Motor neuron (in vitro differentiated cells): Measurements from ENCODE around the gene INPP5D. TPM values are rescaled to one million over a fixed set of nuclear protein-coding genes. Genes with fewer than 3 reads are reported as not detected.

Experiments used
- ATAC-seq, 8 experiments: fragments of 200-7000 bp; cut with Tn5 transposase; replicated peaks in 6 of 8; 2 replicates each; pipeline ENCODE4 v1.8.0; 2021; ENCODE audit warnings: mild to moderate bottlenecking in 8 of 8, moderate library complexity in 8 of 8
- H3K27ac ChIP-seq, 2 donors: fragments of 250-450 bp; sonication (Bioruptor Pico); 2 replicates each; pipeline ENCODE4 v1.9.0; 2021; ENCODE audit warnings: antibody characterized with exemption in 2 of 2, mild to moderate bottlenecking in 2 of 2, moderate library complexity in 1 of 2
- H3K4me1 ChIP-seq, 2 donors: fragments of 250-450 bp; sonication (Bioruptor Pico); replicated peaks in 1 of 2; 2 replicates each; pipeline ENCODE4 v1.6.1; 2021; ENCODE audit warnings: antibody characterized with exemption in 2 of 2, mild to moderate bottlenecking in 2 of 2, moderate library complexity in 1 of 2
- H3K4me3 ChIP-seq, 5 donors: fragments of 250-450 bp; sonication (Bioruptor Pico); 2 replicates each; pipeline ENCODE4 v1.9.0; 2021; ENCODE audit warnings: antibody characterized with exemption in 5 of 5, mild to moderate bottlenecking in 5 of 5, moderate library complexity in 4 of 5
- WGBS, 10 experiments: fragments of 450-650 bp; shearing (Covaris generic); methylation state at CpG; one replicate each; pipeline ENCODE4 v1.0.0; 2022; 5-methylcytosine and 5-hydroxymethylcytosine counted together
- in situ Hi-C, 9 experiments: fragments of 400-800 bp; cut with MboI; loops; one replicate each; pipeline ENCODE4 v1.15.0; 2021; ENCODE audit warnings: low sequenced_read_pairs in 9 of 9, low pct_unique_long_range_greater_than_20kb in 2 of 9; ENCODE audit not compliant: unreplicated experiment in 9 of 9
- total RNA-seq, 8 experiments: library from RNA; unstranded; fragments of 300-600 nt; gene quantifications; 2 replicates each; pipeline versions ENCODE4 v1.2.3 to v1.2.4, GENCODE V29; 2022

Gene INPP5D
- total RNA-seq, 8 experiments from 2014 or later: 2.0 to 8.5 (median 3.8) TPM

DNA sequence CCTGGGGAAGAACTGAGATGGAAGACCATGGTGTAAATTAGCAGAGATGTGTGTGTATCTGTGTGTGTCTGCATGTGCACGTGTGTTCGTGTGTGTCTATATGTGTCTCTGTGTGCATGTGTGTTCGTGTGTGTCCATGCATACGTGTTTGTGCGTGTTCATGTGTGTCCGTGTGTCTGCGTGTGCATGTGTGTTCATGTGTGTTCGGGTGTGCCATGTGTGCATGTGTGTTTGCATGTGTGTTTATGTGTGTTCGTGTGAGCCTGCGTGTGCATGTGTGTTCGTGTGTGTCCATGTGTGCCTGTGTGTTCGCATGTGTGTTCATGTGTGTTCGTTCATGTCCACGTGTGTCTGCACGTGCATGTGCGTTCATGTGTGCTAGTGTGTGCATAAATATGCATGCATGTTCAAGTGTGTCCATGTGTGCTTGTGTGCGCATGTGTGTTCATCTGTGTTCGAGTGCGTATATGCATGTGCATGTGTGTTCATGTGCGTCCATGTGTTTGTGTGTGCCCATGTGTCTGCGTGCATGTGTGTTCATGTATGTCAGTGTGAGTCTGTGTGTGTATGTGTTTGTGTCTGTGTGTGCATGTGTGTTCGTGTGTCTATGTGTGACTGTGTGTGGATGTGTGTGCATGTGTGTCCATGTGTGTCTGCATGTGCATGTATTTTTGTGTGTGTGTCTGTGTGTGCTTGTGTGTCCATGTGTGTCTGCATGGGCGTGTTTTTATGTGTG, 24.5 kb upstream of the INPP5D start:
- Histone ChIP-seq H3K27ac (no peak overlapping the region), H3K4me1 (peaks cover 6% of the 10 kb centered on the region in 2 donors), H3K4me3 (no peak overlapping the region)
- WGBS, 10 experiments: 60 to 100% (median 95%) methylated on average over 1 to 10 of the region's 23 CpGs; no CpG with 5 or more reads in 3 of the 10 experiments
- in situ Hi-C loops: loop anchor here in 1 of 9 experiments (25.0 kb wide), 1 partner anchor 173 kb away; the partner anchor contains the start of gene SNORC
- ATAC-seq: no peak

DNA sequence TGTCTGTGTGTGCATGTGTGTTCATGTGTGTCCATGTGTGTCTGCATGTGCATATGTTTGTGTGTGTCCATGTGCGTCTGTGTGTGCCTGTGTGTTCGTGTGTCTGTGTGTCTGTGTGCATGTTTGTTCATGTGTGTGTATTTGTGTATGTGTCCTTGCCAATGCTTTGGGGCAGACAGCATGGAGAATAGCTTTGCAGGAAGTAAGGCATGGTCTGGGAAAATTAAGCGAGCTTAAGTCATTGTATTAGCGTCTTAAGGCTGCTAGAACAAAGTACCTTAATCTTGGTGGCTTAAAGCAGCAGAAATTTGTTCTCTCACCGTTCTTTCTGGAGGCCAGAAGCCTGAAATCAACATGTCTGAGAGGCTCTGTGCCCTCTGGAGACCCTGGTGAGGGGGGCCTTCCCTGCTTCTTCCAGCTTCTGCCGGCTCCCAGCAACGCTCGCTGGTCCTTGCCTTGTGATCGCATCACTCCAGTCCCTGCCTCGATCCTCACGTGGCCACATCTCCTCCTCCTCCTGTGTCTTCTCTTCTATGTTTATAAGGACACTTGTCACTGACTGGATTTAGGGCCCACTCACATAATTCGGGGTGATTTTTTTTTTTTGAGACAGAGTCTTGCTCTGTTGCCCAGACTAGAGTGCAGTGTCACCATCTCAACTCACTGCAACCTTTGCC, 23.8 kb upstream of the INPP5D start:
- in situ Hi-C loops: loop anchor here in 1 of 9 experiments (25.0 kb wide), 1 partner anchor 174 kb away; the partner anchor contains the start of gene SNORC

DNA sequence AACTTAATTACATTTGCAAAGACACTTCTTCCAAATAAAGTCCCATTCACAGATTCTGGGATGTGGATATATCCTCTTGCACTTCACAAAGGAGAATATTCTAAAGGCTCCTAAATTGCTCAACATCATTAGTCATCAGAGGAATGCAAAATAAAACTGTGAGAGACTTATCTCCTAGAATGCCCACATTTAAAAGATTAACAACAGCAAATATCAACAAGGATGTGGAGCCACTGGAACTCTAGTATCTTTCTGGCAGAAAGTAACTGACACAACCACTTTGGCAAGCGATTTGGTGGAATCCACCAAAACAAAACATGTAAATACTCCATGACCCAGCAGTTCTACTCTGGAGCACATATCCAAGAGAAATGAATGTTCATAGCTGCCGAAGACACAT, 23.1 kb upstream of the INPP5D start:
- 60 to 100% (median 89%) methylated on average over 1 to 2 of the region's 2 CpGs; no CpG with 5 or more reads in 2 of the 10 experiments for WGBS, 10 experiments
- Histone ChIP-seq H3K27ac (no peak overlapping the region), H3K4me1 (peaks cover 0 to under 1% of the 10 kb centered on the region in 2 donors), H3K4me3 (no peak overlapping the region)
- peak in 2 of 8 experiments; percentile 22 to 45 for ATAC-seq
- in situ Hi-C loops: loop anchor here in 1 of 9 experiments (25.0 kb wide), 1 partner anchor 175 kb away; the partner anchor contains the start of gene SNORC

More for the DNA sequence above, 23.8 kb upstream of the INPP5D start:
- Histone ChIP-seq H3K4me3 (no peak overlapping the region), H3K4me1 (peaks cover 2 to 6% of the 10 kb centered on the region in 2 donors), H3K27ac (no peak overlapping the region)
- ATAC-seq: no peak
- 50 to 100% (median 82%) methylated on average over 1 to 6 of the region's 12 CpGs for WGBS, 10 experiments

DNA sequence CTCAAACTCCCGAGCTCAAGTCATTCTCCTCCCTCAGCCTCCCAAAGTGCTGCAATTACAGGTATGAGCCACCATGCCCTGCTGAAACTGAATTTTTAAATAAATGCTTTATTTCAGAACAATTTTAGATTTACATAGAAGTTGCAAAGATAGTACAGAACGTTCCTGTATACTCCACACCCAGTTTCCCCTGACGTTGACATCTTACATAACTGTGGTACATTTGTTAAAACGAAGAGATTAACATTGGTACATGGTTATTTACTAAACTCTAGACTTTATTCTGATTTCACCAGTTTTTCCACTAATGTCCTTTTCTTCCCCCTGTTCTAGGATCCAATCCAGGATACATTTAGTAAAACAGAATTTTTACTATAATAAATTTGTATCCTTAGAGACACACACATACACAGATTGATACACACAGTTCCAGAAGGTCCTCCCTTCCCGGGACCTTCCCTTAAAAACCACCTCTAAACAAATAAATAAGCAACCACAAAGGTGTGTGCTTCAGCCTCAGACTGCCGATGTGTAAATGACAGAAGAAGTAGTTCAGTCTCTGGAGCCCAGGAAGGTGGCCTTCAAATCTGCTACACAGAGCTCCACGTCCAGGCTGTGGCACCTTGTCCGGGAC, 20.8 kb upstream of the INPP5D start:
- Histone ChIP-seq H3K27ac (no peak overlapping the region), H3K4me3 (no peak overlapping the region), H3K4me1 (no peaks in the 10 kb centered on the region)
- ATAC-seq: peak in 3 of 8 experiments; percentile 76 to 87 (median 85)
- in situ Hi-C loops: loop anchor here in 1 of 9 experiments (25.0 kb wide), 1 partner anchor 177 kb away; the partner anchor contains the start of gene SNORC
- WGBS, 10 experiments: 0 to 100% (median 59%) methylated on average over 1 to 7 of the region's 8 CpGs

DNA sequence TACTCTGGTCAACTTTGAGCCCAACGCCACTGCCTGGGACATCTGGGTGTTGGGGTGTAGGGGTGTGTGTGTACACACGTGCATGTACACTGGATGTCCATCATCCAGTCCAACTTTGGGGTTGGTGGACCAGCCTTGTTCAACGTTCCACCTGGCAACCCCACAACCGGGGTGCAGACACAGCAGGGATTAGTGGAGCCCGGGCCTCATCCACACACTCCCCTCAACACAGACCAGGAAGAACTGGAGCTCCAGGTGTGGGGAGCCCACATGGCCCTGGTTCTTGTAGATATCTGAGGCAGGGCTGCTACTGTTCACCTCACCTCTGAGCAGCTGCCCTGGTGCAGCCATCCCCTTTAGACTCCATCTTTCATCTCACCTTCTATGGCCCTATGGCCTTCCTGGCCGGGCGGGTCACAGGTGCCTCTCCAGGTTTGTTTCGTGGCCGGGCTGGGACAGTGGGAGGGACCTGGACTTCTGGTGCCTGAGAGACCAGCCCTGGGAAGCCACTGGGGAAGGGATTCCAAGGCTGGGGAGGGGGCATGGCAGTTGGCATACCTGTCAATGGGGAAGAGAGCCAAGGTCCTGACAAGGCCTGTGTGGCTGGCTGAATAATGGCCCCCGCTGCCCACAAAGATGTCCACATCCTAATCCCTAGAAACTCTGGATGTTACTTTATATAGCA, 20.2 kb upstream of the INPP5D start:
- in situ Hi-C loops: loop anchor here in 1 of 9 experiments (25.0 kb wide), 1 partner anchor 178 kb away; the partner anchor contains the start of gene SNORC
- Histone ChIP-seq H3K27ac (no peak overlapping the region), H3K4me1 (no peaks in the 10 kb centered on the region), H3K4me3 (no peak overlapping the region)
- no peak for ATAC-seq
- 60 to 100% (median 83%) methylated on average over 1 to 7 of the region's 10 CpGs; no CpG with 5 or more reads in 5 of the 10 experiments for WGBS, 10 experiments

DNA sequence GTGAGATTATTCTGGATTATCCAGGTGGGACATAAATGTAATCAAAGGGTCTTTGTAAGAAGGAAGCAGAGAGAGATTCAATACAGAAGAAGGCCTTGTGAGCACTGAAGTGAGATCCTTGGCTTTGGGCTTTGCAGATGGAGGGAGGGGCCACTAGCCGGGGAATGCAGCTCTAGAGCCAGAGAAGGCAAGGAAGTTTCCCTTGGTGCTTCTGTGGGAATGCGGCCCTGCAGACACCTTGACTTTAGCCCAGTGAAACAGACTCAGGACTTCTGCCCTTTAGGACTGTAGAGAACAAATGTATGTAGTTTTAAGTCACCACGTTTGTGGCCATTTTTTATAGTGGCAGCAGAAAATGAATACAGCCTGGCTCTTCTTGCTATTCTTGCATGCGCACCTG, 19.6 kb upstream of the INPP5D start:
- WGBS, 10 experiments: 50 to 100% (median 83%) methylated on average over 1 to 4 of the region's 4 CpGs; no CpG with 5 or more reads in 3 of the 10 experiments
- in situ Hi-C loops: loop anchor here in 1 of 9 experiments (25.0 kb wide), 1 partner anchor 178 kb away; the partner anchor contains the start of gene SNORC
- Histone ChIP-seq H3K27ac (no peak overlapping the region), H3K4me1 (no peaks in the 10 kb centered on the region), H3K4me3 (no peak overlapping the region)
- no peak for ATAC-seq

DNA sequence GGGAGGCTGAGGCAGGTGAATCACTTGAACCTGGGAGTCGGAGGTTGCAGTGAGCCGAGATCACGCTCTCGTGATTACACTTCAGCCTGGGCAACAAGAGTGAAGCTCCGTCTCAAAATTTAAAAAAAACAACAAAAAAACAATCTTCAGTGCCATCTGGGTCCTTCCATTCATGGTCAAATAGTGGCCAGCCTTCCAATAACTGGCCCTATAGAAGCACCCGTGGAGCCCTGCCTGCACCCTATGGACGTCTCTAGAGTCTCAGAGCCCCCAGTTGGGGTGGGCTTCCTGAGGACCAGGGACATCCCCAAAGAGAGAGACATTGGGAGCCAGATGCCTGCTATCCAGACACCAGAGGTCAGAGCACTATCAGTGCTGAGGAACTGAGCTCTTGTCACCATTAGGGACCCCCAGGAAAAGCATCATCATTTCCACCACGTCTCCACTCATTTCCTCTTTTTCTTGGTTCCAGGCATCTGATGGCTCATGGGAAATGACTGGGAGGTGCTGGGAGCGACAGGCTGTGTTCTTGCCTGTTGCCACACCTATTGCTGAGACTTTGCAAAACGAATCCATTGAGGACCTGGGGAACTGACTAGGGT, 18.3 kb upstream of the INPP5D start:
- 10 to 100% (median 83%) methylated on average over 1 to 6 of the region's 10 CpGs; no CpG with 5 or more reads in 3 of the 10 experiments for WGBS, 10 experiments
- in situ Hi-C loops: loop anchor here in 1 of 9 experiments (25.0 kb wide), 1 partner anchor 180 kb away; the partner anchor contains the start of gene SNORC
- H3K27ac ChIP-seq: no peak overlapping the region
- no peak overlapping the region for H3K4me3 ChIP-seq
- no peaks in the 10 kb centered on the region for H3K4me1 ChIP-seq
- ATAC-seq: no peak

DNA sequence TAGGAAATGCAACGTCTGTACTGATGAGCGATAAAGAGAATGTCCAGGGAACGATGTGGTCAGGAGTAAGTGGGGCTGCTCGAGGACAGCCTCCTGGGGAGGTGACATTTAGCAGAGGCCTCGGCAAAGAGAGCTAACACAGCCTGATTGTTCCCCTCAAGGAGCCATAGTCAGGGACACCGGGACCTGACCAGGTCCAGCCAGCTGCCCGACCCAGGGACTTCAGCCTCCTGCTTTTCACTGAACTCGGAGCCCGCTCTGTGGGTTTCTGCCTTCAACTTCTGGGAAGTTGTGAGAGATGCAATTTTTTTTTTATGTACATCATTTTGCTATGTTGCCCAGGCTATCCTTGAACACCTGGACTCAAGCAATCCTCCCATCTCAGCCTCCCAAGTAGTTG, 17.6 kb upstream of the INPP5D start:
- ATAC-seq: no peak
- Histone ChIP-seq H3K4me3 (no peak overlapping the region), H3K27ac (no peak overlapping the region), H3K4me1 (no peaks in the 10 kb centered on the region)
- WGBS, 10 experiments: 67 to 90% (median 86%) methylated on average over 1 to 7 of the region's 9 CpGs; no CpG with 5 or more reads in 4 of the 10 experiments
- in situ Hi-C loops: loop anchor here in 1 of 9 experiments (25.0 kb wide), 1 partner anchor 180 kb away; the partner anchor contains the start of gene SNORC

DNA sequence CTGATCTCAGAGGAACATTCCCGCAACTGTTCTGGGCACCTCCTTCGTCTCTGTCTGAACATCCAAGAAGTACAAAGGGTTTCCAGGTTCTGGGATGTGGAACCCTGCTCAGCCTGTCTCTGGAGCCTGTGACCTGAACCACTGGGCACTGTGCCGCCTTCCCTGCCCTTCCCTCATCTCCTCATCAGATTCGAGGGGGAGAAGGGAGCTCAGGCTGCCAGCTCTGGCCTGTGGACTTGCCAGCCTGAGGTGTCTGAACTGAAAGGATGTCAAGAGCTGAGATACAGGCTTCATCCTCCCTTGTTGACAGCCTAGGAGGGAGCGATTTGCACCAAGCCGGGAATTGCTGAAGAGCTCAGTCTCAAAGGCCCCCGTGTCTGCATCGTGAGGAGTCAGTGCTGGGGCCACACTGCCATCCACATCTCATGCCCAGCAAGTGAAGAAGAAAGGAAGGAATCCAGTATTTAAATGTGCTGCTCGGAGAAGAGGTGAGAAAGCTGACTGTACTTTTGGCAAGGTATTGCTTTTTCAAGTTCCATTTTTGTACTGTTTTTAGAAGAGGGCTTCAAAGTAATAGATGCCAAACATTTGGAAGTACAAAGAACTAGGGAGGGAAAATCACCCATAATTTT, 15.1 kb upstream of the INPP5D start:
- Histone ChIP-seq H3K4me3 (no peak overlapping the region), H3K4me1 (no peaks in the 10 kb centered on the region), H3K27ac (no peak overlapping the region)
- WGBS, 10 experiments: 47 to 100% (median 81%) methylated on average over 1 to 6 of the region's 9 CpGs; no CpG with 5 or more reads in 3 of the 10 experiments
- ATAC-seq: no peak
- in situ Hi-C loops: loop anchor here in 1 of 9 experiments (25.0 kb wide), 1 partner anchor 183 kb away; the partner anchor contains the start of gene SNORC

DNA sequence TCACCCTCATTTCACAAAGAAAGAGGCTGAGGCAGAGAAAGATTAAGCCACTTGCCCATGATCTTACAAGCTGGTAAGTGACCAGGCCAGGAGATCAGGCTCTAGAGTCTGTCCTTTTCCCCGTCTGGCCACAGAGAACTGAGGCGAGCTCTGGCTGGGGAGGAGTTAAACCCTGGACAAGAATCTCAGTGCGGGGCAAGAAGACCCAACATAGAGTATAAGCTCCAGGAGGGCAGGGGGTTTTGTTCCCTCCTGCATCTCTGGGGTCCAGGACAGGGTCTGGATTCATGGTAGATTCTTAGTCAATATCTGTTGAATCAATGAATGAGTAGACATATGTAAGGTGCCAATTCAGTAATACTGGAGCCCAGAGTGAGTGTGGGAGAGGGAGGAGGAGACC, 12.9 kb upstream of the INPP5D start:
- in situ Hi-C loops: loop anchor here in 1 of 9 experiments (25.0 kb wide), 1 partner anchor 185 kb away; the partner anchor contains the start of gene SNORC

DNA sequence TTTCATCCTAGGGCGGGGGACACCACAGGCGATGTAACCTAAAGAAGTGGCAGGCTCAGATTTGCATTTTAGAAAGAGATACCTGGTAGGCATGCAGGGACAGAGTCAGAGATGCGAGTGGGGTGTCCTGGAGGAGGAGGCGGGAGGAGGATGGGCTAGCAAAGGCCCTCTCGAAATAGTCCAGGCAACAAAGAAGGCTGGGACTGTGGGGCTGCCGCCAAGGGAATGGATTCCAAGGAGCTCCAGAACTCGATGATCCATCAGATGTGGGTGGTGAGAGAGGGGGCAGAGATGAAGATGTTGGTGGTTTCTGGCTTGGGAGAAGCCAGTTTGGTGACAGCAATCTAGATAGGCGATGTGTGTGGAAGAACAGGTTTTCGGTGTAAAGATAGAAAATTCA, 12.5 kb upstream of the INPP5D start:
- in situ Hi-C loops: loop anchor here in 1 of 9 experiments (25.0 kb wide), 1 partner anchor 185 kb away; the partner anchor contains the start of gene SNORC
- H3K27ac ChIP-seq: no peak overlapping the region
- no peaks in the 10 kb centered on the region for H3K4me1 ChIP-seq
- ATAC-seq: no peak
- WGBS, 10 experiments: 40 to 100% (median 68%) methylated on average over 1 to 7 of the region's 9 CpGs; no CpG with 5 or more reads in 1 of the 10 experiments
- H3K4me3 ChIP-seq: no peak overlapping the region

More for the DNA sequence above, 12.9 kb upstream of the INPP5D start:
- no peak overlapping the region for H3K4me3 ChIP-seq
- H3K4me1 ChIP-seq: no peaks in the 10 kb centered on the region
- no peak for ATAC-seq
- H3K27ac ChIP-seq: no peak overlapping the region
- 50 to 100% (median 71%) methylated on average over 1 to 3 of the region's 3 CpGs; no CpG with 5 or more reads in 5 of the 10 experiments for WGBS, 10 experiments
